Activated CD8-positive, alpha-beta T cell treated with anti-CD3 and anti-CD28 coated beads for 36 hours (primary cell): ENCODE measurements around the gene PLXNC1. TPM values are rescaled to one million over a fixed set of nuclear protein-coding genes. Genes with fewer than 3 reads are reported as not detected.

Experiments used
- ATAC-seq: fragments of 200-7000 bp; cut with Tn5 transposase; one replicate; pipeline ENCODE4 v1.10.0; 2021; ENCODE audit warnings: mild to moderate bottlenecking, moderate library complexity
- CTCF ChIA-PET: fragments of 350-600 bp; sonication (Branson Sonifier 250); formaldehyde crosslinking; loops from one replicate; lab custom pipeline; 2021; ENCODE audit warnings: antibody characterized with exemption; lab: Charles Lee
- POLR2A ChIA-PET: fragments of 350-600 bp; sonication (Branson Sonifier 250); formaldehyde crosslinking; loops from one replicate; lab custom pipeline; 2021; ENCODE audit warnings: antibody characterized with exemption; lab: Charles Lee
- DNase-seq: peaks from one replicate; pipeline ENCODE4 v3.0.0-alpha.2; 2020
- H3K27ac Mint-ChIP-seq: one replicate; pipeline ENCODE4 v1.8.0; 2021; ENCODE audit warnings: mild to moderate bottlenecking, mixed read lengths
- H3K27me3 Mint-ChIP-seq: one replicate; pipeline ENCODE4 v1.8.0; 2021; ENCODE audit warnings: mixed read lengths
- H3K36me3 Mint-ChIP-seq: one replicate; pipeline ENCODE4 v1.8.0; 2021; ENCODE audit warnings: low read depth, mixed read lengths
- H3K4me1 Mint-ChIP-seq: one replicate; pipeline ENCODE4 v1.8.0; 2021; ENCODE audit warnings: low read depth, mixed read lengths
- H3K4me3 Mint-ChIP-seq: one replicate; pipeline ENCODE4 v1.8.0; 2021; ENCODE audit warnings: mild to moderate bottlenecking, moderate library complexity, mixed read lengths
- H3K9me3 Mint-ChIP-seq: one replicate; pipeline ENCODE4 v1.8.0; 2021; ENCODE audit warnings: mixed read lengths
- CTCF ChIP-seq: fragments of 200-600 bp; IDR thresholded peaks from one replicate; pipeline ENCODE4 v1.8.0; 2022; ENCODE audit warnings: antibody characterized with exemption, mild to moderate bottlenecking
- intact Hi-C: fragments of 100-400 bp; cut with micrococcal nuclease; formaldehyde crosslinking; loops from one replicate; pipeline ENCODE4 v1.10.0; 2022
- total RNA-seq, 2 experiments: library from RNA; stranded (reverse); gene quantifications; one replicate each; pipeline ENCODE4 v1.2.3, GENCODE V29; 2021

Gene PLXNC1
- total RNA-seq, 2 experiments from 2014 or later, result 8.8 to 9.5 TPM

GRCh38 chr12:94245631-94246383, 97.4 kb downstream of the PLXNC1 start:
- ChIA-PET CTCF (no interaction called here), POLR2A (interaction anchor here (0.7 to 0.9 kb wide), 2 partner anchors 9 to 38 kb away, joined by 3 to 4 read pairs; no protein-coding TSS in a partner anchor)
- Mint-ChIP-seq H3K27me3 (no peaks in the 10 kb centered on the region), H3K9me3 (no peaks in the 10 kb centered on the region), H3K27ac (no peak overlapping the region), H3K36me3 (peaks cover 8% of the 10 kb centered on the region), H3K4me1 (peaks cover 23% of the 10 kb centered on the region), H3K4me3 (no peak overlapping the region)
- DNase-seq (no peak), ATAC-seq (no peak)
- intact Hi-C loops, result loop anchor here (5.0 kb wide), 1 partner anchor 39 kb away; no protein-coding TSS in a partner anchor
- TF ChIP-seq CTCF, result no peak

- H3K4me3 Mint-ChIP-seq, result no peak overlapping the region
- DNase-seq, result no peak
- H3K36me3 Mint-ChIP-seq, result peaks cover 4% of the 10 kb centered on the region
- no peak overlapping the region for H3K27ac Mint-ChIP-seq
- no peaks in the 10 kb centered on the region for H3K27me3 Mint-ChIP-seq
- no peaks in the 10 kb centered on the region for H3K9me3 Mint-ChIP-seq
- ATAC-seq, result no peak
- ChIA-PET CTCF (interaction anchor here (0.8 kb wide), 1 partner anchor 15 kb away, joined by 3 read pairs; no protein-coding TSS in a partner anchor), POLR2A (interaction anchor here (1.2 kb wide), 1 partner anchor 59 kb away, joined by 3 read pairs; no protein-coding TSS in a partner anchor)
- no peak for TF ChIP-seq CTCF
- peaks cover 23% of the 10 kb centered on the region for H3K4me1 Mint-ChIP-seq
- intact Hi-C loops, result loop anchor here (5.0 kb wide), 1 partner anchor 40 kb away; no protein-coding TSS in a partner anchor
Observed at GRCh38 chr12:94247246-94247645, 98.9 kb downstream of the PLXNC1 start.

- no peak overlapping the region for H3K27ac Mint-ChIP-seq
- intact Hi-C loops, result loop anchor here (5.0 kb wide), 1 partner anchor 41 kb away; no protein-coding TSS in a partner anchor
- H3K36me3 Mint-ChIP-seq, result peaks cover 7% of the 10 kb centered on the region
- no peak for ATAC-seq
- no peak for DNase-seq
- no peaks in the 10 kb centered on the region for H3K27me3 Mint-ChIP-seq
- TF ChIP-seq CTCF, result no peak
- ChIA-PET POLR2A (no interaction called here), CTCF (no interaction called here)
- no peaks in the 10 kb centered on the region for H3K9me3 Mint-ChIP-seq
- peaks cover 23% of the 10 kb centered on the region for H3K4me1 Mint-ChIP-seq
- H3K4me3 Mint-ChIP-seq, result no peak overlapping the region
Observed at GRCh38 chr12:94248582-94248981, 100.2 kb downstream of the PLXNC1 start.

- Mint-ChIP-seq H3K27ac (no peak overlapping the region), H3K4me3 (no peak overlapping the region), H3K36me3 (peaks cover 8% of the 10 kb centered on the region), H3K4me1 (peaks cover 8% of the 10 kb centered on the region), H3K27me3 (no peaks in the 10 kb centered on the region), H3K9me3 (no peaks in the 10 kb centered on the region)
- ATAC-seq (no peak), DNase-seq (no peak)
- TF ChIP-seq CTCF, result no peak
- ChIA-PET POLR2A (interaction anchor here (0.5 to 0.6 kb wide), 2 partner anchors 42 to 668 kb away, joined by 3 to 6 read pairs; no protein-coding TSS in a partner anchor), CTCF (interaction anchor here (1.0 kb wide), 1 partner anchor 28 kb away, joined by 3 read pairs; no protein-coding TSS in a partner anchor)
- intact Hi-C loops, result no loop called here
Observed at GRCh38 chr12:94250130-94250529, 101.8 kb downstream of the PLXNC1 start.

GRCh38 chr12:94254270-94254669, 105.9 kb downstream of the PLXNC1 start:
- Mint-ChIP-seq H3K4me3 (no peak overlapping the region), H3K27ac (no peak overlapping the region), H3K36me3 (peaks cover 16% of the 10 kb centered on the region), H3K4me1 (no peaks in the 10 kb centered on the region), H3K9me3 (no peaks in the 10 kb centered on the region), H3K27me3 (no peaks in the 10 kb centered on the region)
- no peak for TF ChIP-seq CTCF
- intact Hi-C loops, result no loop called here
- ChIA-PET CTCF (interaction anchor here (0.9 to 1.4 kb wide), 3 partner anchors 11 to 15 kb away, joined by 3 to 4 read pairs (median 3); no protein-coding TSS in a partner anchor), POLR2A (interaction anchor here (1.0 to 1.2 kb wide), 2 partner anchors 8 kb away, joined by 4 to 5 read pairs; no protein-coding TSS in a partner anchor)
- DNase-seq, result no peak
- ATAC-seq, result no peak
